SU-DHL-6 (cell line): Measurements from ENCODE around the gene STK32C.

Experiments
- CTCF ChIP-seq: fragments of 200-600 bp; sonication (generic); IDR thresholded peaks from one replicate; pipeline ENCODE4 v1.5.1; 2017; ENCODE audit warnings: antibody characterized with exemption, mild to moderate bottlenecking, low read length, moderate library complexity; ENCODE audit not compliant: insufficient read depth, poor library complexity, severe bottlenecking
- EZH2phosphoT487 ChIP-seq: fragments of 200-600 bp; sonication (generic), shearing (Covaris generic); conservative IDR thresholded peaks from 2 replicates; pipeline ENCODE4 v1.6.1; 2018; ENCODE audit warnings: mild to moderate bottlenecking, antibody characterized with exemption, low read length, moderate library complexity, mixed read lengths

GRCh38 chr10:132331601-132332432 lies 24.1 kb upstream of the STK32C start, which contains the start of gene LRRC27:
- TF ChIP-seq CTCF (no peak), EZH2phosphoT487 (no peak)
